NCI-H146 treated with DMSO at 0.1 percent for 48 hours (cell line): Measurements from ENCODE around the gene ZNF778.
A peak's percentile ranks its signal among the peaks of the same experiment; 100 is the strongest.

Experiments
- DNase-seq: peaks from one replicate; lab custom pipeline; 2025; ENCODE audit not compliant: unreplicated experiment; lab: John Stamatoyannopoulos, UW

ZNF778 gene

DNA sequence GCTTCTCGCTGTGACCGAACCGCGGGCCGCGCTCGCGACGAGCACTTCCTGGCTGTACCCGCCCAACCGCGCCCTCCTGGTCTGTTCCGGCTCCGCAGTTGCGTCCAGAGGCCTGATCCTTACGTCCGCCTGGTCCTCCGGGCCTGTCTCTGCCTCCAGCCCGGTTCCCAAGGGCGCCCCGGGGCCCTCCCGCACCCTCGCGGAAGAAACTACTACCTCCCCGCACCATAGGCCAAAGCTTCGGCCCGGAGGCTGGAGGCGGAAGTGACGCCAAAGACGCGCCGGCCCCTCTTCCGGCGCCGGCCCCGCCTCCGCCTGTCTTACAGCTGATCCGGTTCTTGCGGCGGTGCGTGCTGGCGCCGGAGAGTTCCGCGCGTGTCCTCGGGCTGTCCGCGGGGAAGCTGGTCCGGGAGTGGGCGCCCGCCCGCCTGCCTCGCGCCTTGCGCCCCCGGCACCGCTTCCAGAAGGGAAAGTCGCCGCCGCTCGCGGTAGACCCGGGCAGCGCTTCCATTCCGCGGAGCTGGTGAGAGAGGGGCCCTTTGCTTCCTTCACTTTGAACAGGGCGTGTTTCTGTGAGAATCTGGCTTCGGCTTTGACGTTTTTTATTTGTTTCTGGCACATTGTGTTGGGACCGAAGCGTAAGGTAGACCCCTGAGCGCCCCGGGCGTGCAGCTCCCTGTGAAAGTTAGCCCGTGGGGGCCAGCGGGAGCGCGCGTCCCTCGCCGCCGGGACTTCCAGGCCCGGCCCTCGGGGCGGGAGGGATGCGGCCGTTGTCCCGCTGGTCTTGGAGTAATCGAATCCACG lies at the start of gene ZNF778:
TSS of gene ZNF778 (plus strand) at position 316 of the 804 bp plus-strand sequence. CDS start 3,425 bp downstream, outside the sequence.
- DNase-seq, result peak; percentile 29

DNA sequence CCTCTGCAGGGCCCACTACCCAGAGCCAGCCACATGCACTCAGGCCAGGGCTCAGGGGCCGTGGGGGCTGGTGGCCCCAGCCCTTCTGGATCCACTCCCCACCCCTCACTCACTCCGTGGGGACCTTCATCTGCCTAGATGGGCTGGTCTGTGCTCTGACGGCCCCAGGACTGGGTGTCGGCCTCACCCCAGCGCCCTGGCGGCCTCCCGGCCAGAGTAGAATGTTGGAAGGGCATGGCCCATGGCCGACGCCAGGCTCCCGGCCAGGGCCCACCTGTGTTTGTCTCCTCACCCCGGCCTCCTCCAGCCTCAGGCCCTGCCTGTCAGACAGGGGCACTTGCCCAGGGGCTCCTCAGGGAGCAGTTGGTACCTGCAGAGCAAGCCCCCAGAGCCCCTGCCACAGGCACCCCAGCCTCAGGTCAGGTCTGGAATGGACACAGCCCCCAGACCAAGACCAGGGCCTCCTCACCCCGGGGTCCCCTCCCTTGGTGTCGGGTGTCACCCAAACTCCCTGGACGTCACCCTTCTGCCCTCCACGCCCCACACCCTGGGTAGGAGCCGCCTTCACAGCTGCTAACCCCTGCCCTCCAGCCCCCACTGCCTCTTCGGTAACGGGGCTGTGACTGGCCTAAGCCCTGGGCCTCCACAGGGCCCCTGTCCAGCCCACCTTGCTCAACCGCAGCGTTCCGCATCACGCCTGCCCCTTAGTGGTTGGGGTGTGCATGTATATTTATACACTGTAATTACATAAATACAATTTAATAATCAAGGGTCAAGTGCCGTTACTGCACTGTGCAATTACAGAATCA lies 48.9 kb upstream of the ZNF778 start:
- no peak for DNase-seq

DNA sequence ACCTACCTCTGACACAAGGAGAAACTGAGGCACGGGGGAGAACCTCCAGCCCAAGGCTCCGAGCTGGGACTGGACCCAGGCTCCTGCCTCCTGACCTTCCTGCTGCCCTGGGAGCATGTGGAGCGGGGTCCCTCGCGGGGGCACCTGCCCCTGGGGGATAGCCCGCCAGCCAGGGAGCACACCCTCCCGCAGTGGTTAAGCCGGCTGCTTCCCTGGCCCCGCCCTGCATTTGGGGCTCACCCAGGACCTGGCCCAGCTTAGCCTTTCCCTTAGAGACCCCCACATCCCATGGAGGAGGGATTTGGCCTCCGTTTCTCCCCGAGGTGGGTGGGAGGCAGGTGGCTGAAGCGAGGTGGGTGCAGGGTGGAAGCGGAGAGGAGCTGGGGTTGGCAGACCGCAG lies 47.7 kb upstream of the ZNF778 start:
- DNase-seq, result no peak

DNA sequence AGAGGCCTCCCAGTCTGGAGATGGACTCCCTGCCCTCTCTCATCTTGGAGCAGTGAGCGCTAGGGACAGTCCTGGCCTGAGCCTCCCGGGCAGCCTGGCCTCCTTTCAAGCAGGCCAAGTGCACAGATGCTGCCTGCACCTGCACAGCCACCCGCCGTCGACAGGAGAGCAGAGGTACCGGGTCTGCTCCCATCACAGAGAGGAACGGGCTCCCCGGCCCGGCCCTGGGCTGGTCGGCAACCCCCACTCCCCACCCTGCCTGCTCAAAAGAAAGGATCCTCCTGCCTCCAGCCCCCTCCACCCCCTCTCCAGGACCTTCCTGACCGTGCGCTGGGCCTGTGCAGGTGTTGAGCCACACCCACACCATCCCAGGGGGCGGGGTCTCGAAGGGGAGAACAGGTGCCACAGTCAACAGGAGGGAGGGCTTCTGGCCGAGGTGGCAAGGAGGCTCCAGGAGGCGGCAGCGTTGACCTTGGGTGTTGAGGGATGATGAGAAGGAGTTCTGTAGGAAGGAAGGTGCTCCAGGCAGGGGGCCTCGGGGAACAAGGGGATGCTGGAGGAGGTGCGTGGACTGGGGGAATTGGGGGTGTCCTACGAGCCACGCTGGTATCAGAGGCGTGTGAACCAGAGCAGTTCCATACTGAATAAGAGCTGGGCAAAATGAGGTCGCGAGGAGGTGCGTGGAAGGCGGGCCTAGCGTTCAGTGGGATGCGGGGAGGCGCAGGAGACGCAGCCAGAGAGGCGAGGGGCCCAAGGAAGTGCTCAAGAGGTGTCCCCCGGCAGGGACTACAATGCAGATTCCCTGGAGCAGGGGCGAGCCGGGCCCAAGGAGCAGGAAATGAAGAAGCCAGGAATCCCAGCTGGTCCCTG lies 46.9 kb upstream of the ZNF778 start:
- DNase-seq, result peak; percentile 35

DNA sequence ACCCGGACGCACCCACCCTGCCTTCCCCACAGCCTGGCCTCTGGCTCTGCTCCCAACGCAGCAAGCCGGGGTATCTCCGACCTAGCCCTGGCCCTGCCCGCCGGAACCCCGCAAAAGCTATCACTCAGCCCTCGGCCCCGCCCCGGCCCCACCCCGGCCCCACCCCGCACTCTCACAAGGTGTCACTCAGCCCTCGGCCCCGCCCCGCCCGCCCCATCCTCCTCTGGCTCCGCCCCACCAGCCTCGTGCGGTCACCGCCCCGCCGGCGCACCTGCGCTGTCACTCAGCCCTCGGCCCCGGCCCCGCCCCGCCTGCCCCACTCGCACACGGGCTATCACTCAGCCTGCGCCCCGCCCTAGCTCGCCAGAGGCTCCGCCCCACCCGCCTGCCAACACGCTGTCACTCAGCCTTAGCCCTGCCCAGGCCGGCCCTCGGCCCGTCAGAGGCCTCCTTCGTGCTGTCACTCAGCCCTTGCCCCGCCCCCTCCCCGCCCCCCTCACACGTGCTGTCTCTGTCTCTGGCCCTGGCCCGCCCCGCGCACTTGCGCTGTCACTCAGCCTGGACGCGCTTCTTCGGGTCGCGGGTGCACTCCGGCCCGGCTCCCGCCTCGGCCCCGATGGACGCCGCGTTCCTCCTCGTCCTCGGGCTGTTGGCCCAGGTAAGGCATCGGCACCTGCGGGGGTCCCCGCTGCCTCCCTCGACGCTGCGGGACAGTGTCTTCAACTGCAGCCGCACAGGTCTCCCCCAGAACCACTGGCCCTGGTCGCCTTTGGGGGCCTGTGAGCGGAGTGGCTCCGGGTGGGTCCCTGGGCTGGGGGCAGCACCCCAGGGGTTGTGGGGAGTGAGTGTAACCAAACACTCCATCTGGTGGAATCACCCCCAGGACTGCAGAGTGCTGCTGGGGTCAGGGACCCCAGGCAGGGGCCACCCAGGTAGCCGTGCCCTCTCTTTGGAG lies 46.0 kb upstream of the ZNF778 start, which contains the start of gene CDH15:
TSS of gene CDH15 (plus strand) at position 533 of the 955 bp plus-strand sequence. CDS start at position 617, 84 bp downstream.
- peak; percentile 58 for DNase-seq

DNA sequence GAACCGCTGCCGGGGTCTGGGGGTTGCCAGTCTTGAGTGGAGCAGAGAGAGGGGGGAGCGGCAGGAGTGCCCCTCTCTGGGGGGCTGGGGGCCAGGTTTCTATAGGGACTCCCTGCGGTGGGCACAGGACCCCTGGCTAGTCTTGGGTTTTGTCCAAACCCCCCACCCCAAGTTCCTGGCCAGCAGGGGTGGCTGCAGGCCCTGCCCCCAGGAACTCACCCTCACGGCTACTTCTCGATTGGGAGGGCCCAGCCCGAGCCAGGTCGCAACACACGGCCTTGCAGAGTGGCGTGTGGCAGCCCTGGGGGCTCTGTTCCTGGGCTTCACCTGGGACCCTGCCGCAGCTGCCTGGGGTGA lies 45.4 kb upstream of the ZNF778 start:
- no peak for DNase-seq

DNA sequence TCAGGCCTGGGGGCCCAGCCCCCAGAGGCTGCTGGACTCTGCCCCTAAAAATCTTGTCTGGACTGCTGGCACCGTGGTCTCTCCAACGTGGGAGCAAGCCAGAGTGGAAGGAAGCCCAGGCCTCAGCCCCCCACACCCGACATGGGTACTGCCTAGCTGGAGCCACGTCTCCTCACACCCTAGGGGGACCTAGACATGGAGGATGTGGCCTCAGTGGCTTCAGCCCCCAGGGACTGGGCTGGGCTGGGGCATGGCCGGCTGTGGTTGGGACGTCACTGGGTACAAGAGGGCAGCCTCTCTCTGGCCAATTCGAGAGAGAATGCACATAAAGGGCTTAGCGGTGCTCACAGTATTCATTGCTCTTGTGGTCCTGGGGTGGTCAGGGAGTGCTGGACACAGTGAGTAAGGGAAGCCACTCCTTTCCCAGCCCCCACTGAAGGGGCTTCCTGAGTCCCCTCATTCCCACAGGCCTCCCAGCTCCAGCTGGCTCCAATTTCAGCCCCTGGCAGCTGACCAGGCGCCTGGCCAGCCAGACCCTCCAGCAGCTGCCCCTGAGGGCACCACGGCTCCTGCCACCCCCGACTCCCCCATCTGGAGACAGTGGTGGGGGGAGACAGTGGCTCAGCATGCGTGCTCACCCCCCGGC lies 44.9 kb upstream of the ZNF778 start:
- no peak for DNase-seq

DNA sequence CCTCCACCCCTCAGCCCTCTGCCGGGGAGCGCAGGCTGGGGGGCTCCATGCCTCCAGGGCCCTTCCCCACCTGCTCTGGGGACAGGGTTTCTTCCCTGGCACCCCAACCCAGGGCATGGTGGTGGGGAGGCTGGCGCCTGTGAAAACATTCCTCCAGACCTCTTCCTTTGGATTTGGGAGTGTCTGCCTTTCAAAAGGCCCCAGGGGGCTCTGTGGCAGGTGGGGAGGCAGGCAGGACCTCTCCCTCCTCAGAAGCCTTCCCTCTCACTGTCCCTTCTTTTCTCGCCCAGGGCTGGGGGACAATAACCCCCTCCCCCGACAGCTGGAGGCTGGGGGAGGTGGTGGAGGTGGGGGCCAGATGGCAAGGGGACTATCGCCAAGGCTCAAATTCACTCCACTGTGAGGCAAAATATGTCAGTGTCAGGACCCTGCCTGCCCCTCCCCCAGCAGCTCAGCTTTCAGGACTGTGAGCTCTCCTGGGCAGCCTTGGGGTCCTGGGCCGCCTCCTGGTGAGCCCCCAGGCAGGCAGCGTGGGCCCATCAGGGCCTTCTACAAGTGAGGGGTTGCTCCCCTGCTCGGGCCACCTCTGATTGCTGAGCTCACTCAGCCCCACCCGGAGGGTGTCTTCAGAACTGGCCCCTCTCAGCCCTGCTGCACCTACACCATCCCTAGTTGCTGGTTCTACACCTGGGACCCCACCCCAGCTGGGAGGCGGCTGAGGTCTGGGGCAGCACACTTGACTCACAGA lies 44.2 kb upstream of the ZNF778 start:
- DNase-seq, result no peak

DNA sequence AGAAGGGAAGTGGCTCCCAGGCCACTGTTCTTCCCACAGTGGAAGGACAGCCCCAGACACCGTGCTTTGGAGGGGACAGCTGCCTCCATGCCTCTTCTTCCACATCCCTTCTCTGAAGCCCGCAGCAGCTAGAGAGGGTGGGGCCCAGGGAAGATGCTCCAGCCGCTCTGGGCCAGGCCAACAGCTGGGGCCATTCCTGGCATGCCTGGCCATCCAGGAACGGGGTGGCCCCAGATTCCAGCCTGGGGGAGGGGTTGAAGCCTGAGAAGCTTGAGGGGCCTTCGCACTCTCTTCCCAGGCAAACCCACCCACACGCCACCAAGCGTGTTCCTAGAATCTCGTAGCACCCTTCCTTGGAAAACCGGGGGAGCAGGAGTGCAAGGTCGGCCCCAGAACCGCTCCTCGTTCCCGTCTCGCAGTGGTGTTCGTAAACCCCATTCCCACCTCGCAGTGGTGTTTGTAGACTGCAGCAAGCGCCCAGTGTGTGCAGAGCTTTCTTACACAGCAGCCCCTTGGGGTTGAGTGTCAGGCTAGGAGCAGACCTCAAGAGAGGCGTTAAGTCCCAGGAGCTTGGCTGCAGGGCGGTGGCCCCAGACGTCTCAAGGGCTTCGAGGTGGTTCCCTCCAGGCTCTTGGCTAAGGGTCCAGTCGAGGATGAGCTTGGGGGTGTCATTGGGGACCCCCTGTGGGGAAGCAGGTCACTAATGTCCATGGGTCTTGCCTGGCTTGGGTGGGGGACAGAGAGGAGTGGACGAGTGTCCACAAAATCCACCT lies 43.3 kb upstream of the ZNF778 start:
- no peak for DNase-seq

DNA sequence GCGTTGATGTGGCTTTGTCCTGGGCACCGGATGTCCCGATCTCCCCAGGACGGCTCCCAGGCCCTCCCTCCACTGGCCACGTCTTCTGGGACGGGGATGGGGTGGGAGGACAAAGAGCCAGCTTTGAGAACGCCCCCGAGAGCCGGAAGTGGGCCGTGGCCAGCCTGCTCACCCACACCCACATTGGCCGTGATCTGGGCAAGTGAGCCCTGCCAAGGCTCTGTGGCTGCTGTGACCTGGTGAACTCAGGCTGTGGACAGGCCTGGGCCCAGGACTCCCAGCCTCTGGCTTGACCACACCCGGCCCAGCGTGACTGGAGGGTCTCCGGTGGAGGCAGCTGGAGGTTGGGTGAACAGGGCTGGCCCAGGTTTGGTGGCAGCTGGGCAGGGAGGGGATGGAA lies 42.6 kb upstream of the ZNF778 start:
- no peak for DNase-seq

DNA sequence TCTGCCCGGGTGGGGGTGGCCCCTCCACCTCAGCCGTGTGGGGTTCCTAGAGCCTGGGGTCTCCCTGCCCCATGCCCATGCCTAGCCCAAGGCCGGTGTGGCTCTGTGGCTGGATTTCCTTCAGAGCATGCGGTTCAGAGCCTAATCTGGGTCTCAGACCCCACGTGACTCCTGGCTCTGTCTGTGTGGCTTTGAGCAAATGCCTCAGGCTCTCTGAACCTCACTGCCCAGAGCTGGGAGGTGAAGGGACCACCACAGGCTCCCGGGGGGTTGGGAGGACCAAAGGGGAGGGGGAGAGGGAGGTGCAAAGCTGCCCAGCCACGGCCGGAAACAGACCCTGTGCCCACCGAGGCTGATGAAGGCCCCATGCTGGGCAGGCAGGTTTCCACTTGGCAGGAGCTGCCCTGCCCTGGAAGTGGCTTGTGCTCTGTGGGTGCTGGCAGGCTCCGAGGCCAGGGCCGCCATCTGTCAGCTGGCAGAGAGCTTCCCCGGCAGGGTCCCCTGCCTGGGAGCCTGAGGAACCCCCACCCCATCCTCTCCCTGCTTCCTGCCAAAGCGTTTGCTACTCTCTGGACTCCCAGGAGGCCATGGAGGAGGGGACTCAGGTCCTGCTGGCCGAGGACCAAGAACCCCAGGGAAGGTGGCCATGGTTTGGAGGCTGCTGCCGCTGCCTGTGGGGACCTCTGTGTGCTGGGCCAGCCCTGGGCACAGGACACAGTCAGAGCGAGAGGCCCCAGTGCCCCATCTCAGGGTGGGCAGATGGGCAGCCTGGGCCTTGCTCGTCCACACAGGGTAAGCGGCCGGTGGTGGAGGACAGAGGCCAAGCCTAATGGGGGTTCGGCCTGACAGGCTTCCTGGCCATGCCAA lies 42.0 kb upstream of the ZNF778 start:
- no peak for DNase-seq

DNA sequence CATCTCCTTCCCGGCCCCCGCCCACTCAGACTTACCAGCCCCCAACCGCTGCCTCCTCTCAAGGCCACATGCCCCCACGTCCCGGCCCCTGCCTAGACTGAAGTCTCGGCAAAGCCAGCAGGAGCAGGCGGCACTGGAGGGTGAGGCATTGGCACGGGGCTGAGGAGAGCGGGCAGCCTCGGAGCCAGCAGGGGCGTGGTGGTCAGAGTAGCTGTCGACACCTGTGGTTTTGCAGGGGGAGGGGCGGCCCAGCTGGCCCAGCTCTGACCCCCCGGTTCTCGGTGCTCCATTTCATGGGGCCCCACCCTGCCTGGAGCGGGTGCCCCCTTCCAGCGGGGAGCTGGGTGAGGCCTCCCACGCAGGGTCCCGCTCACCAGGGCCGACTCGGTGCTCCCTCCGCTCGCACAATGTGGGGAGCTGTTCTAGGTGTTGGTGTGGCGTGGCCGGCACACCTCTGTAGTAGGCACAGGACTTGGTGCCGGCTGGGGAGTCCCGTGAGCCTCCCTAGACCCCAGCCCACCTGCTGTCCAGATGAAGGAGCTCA lies 41.3 kb upstream of the ZNF778 start:
- no peak for DNase-seq

DNA sequence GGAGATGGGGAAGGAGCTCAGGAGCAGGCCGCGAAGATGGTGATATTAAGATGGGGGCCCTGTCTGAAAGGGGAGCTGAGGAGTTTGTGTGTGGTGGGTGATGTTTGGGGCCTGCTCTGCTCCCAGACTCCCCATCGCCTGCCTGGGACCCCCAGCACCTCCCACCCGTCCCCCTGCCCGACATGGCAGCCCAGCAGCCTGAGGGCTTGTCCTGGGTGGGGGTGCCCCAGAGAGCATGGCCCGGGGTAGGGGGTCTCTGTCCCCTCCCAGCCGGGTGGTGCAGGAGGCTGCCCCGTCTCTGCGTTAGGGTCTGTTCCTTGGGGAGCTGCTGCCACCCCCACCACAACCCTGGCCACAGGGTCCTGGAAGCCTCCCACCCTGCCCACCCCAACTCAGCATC lies 40.8 kb upstream of the ZNF778 start:
- DNase-seq, result no peak

DNA sequence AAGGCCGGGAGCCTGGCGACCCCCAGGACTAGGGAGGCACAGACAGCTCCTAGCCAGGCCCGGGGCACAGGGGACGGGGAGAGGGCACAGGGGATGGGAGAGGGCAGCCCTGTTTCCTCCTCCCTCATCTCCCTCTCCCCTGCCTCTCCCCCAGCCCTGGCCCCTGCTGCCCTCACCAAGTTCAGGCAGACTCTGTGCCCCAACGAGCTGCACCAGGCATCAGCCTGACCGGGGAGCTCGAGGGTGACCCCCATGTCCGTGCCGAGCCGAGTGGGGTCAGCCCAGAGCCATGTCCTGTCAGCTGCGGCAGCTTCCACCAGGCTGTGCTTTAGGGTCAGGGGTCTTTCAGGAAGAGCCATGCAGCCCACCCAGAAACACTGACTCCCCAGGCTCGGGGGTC lies 40.0 kb upstream of the ZNF778 start:
- DNase-seq, result no peak

DNA sequence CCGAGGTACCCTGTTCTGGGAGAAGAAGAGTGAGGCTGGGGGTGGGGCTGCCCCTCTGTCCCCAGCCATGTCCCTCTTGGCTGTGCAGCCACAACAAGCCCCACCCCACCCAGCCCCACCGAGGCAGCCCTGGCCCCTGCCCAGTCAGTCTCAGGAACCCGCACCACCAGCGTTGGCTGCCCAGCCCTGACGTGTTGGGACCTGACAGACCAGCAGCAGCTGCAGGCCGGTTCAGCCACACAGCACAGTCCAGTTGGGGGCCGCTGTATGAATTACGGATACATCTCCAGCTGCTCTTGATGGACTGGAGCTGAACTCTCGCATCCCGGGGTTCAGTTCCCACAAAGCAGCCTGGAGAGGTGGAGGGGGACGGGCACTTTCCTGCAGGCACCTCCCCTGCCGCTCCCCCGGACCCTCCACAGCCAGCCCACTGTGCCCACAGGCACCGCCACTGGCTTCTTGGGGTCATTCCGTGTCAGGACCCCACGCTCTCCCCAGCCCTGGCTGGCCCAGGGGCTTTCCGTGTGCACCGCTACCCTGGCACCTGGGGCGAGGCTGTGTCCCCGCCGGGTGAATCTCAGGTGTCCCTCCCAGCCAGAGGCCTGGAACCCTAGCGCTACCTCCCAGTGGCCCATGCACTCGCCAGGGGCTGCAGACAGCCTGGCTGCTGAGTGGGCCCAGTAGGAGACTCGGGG lies 38.9 kb upstream of the ZNF778 start:
- DNase-seq, result no peak

DNA sequence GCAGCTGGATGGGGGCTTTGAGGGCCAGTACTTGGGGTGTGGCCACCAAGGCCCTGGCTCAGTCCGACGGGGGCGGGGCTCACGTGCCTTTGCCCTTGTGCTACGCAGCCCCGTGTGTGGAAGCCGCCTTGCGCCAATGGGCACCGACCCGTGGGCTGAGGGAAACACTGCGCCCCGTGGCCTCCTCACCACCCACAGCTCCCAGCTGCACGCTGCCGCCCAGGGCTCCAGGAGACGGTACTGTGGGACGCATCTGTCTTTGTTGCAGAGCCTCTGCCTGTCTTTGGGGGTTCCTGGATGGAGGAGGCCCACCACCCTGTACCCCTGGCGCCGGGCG lies 38.4 kb upstream of the ZNF778 start:
- no peak for DNase-seq
